T-helper 17 cell (primary cell): ENCODE measurements around the gene KRTAP1-3. TPM values are rescaled to one million over a fixed set of nuclear protein-coding genes. Genes with fewer than 3 reads are reported as not detected.
"Not testable (repeated sequence)": the region's sequence is repeated elsewhere in the genome, so short reads cannot be mapped to it uniquely, and the experiment has no call there.

ENCODE experiments used
- ATAC-seq: fragments of 150-1000 bp; cut with Tn5 transposase; 2 replicates; pipeline ENCODE4 v1.10.0; 2021; ENCODE audit warnings: mild to moderate bottlenecking, moderate library complexity
- DNase-seq, 3 donors: peaks; one replicate each; pipeline versions ENCODE4 v3.0.0 to v3.0.0-alpha.2; 2020 to 2021
- H3K9me3 ChIP-seq: one replicate; pipeline ENCODE4 v1.7.0; 2013; ENCODE audit warnings: low read length, mild to moderate bottlenecking; ENCODE audit not compliant: control insufficient read depth, poor library complexity, severe bottlenecking
- H3K27ac Mint-ChIP-seq: one replicate; pipeline ENCODE4 v1.8.0; 2022; ENCODE audit warnings: mild to moderate bottlenecking, moderate library complexity, mixed read lengths
- H3K27me3 Mint-ChIP-seq: one replicate; pipeline ENCODE4 v1.8.0; 2022; ENCODE audit warnings: mixed read lengths
- H3K36me3 Mint-ChIP-seq: one replicate; pipeline ENCODE4 v1.8.0; 2022; ENCODE audit warnings: low read depth, mixed read lengths
- H3K4me1 Mint-ChIP-seq: one replicate; pipeline ENCODE4 v1.8.0; 2022; ENCODE audit warnings: mild to moderate bottlenecking, mixed read lengths
- H3K4me3 Mint-ChIP-seq: one replicate; pipeline ENCODE4 v1.8.0; 2022; ENCODE audit warnings: mild to moderate bottlenecking, moderate library complexity, mixed read lengths
- total RNA-seq, 4 donors: library from RNA in 2 of 4; stranded (reverse) in 2 of 4; gene quantifications; one replicate each; pipeline ENCODE4 v1.2.3 and lab custom pipeline; 2022 to 2026

Gene KRTAP1-3
- total RNA-seq, 2 donors from 2014 or later = not detected

DNA sequence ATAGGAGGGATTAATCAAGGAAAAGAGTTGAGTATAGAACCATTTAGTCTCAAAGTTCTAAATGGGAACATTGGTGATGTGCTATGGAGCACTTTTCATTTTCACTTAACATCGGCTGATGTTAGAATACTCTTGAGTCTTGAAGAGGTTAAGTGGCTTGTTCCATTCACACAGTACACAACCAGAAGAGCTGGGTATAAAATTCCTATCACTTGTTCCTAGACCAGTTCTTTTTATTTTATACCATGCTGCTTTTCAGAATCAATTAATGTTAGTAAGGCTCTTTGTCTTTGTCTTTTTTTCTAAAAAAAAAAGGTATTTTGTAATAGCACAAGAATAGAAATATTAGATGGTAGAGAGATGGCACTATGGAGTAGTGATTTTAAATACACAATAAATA is 8.3 kb upstream of the KRTAP1-3 start:
- Mint-ChIP-seq H3K4me3 (no peak overlapping the region), H3K4me1 (no peaks in the 10 kb centered on the region), H3K27ac (no peak overlapping the region), H3K27me3 (peaks cover 32% of the 10 kb centered on the region), H3K36me3 (peaks cover 2% of the 10 kb centered on the region)
- DNase-seq (no peak), ATAC-seq (no peak)
- no peaks in the 10 kb centered on the region for H3K9me3 ChIP-seq

GRCh38 chr17:41040783-41041571 is 6.3 kb upstream of the KRTAP1-3 start, which contains the start of gene KRTAP1-1:
Gene KRTAP1-1, minus strand, starts transcription at chr17:41041450. Its CDS starts 53 bp downstream, at chr17:41041397.
- H3K4me3 Mint-ChIP-seq, H3K36me3 Mint-ChIP-seq, H3K4me1 Mint-ChIP-seq, DNase-seq, ATAC-seq, H3K9me3 ChIP-seq, H3K27ac Mint-ChIP-seq: not testable (repeated sequence)
- H3K27me3 Mint-ChIP-seq = peaks cover 27% of the 10 kb centered on the region

DNA sequence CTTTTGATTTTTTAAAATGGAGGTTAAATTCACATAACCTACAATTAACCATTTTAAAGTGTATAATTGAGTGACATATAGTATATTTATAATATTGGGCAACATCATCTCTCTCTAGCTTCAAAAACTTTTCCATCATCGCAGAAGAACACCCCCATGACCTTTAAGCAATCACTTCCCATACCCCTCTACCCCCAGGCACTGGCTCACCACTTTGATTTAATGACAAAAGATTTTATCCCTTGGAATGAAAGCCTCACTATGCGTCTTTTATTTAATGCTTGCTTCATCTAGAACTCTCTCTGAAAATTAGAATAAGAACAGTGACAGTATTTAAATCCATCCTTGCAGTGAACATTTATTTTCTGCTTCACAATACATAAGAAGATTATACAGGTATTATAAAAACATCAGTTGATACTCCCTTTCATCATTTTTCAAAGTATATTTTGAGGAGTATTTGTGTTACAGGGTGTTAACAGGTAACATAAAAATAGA is 3.2 kb upstream of the KRTAP1-3 start:
- Mint-ChIP-seq H3K27me3 (peaks cover 41% of the 10 kb centered on the region), H3K4me3 (no peak overlapping the region), H3K36me3 (peaks cover 2% of the 10 kb centered on the region), H3K27ac (no peak overlapping the region), H3K4me1 (no peaks in the 10 kb centered on the region)
- no peak for ATAC-seq
- no peaks in the 10 kb centered on the region for H3K9me3 ChIP-seq
- DNase-seq = no peak

DNA sequence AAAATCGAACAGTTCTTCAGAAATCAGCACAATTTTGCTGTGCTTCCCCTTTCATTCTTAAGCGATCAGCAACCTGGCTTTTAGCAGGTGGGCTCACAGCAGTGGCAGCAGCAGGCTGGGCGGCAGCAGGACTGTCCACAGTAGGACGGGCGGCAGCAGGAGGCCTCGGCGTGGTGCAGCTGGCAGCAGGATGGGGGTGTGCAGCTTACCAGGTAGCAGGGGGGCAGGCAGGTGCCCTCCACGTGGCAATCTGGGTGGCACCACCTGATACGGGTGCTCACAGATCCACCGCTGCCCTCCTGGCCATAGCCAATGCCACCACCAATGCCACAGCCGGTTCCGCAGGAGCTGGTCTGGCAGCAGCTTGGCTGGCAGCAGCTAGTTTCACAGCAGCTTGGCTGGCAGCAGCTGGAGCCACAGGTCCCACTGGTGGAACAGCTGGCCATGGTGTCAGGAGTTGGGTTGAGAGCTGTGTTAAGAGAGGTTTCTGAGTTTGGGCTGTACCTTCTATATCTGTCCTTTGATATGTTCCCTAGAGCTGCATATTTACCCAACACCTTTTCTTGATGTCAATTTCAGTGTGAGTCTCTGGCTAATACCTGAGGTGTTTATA is 4.9 kb downstream of the KRTAP1-3 start, which contains the start of gene KRTAP1-4:
Gene KRTAP1-4 (minus strand): TSS at position 563 of the 613 bp plus-strand sequence. CDS start 117 bp downstream, at position 446.
- H3K36me3 Mint-ChIP-seq = peaks cover 4% of the 10 kb centered on the region
- peaks cover 67% of the 10 kb centered on the region for H3K27me3 Mint-ChIP-seq
- H3K27ac Mint-ChIP-seq = no peak within 1 kb of the TSS
- no peak within 1 kb of the TSS for H3K4me3 Mint-ChIP-seq
- no peaks in the 10 kb centered on the region for H3K9me3 ChIP-seq
- DNase-seq = no peak
- ATAC-seq = no peak
- peaks cover 3% of the 10 kb centered on the region for H3K4me1 Mint-ChIP-seq

GRCh38 chr17:41026715-41027471 is 7.8 kb downstream of the KRTAP1-3 start, which contains the start of gene KRTAP1-5:
Gene KRTAP1-5, minus strand, starts transcription at chr17:41027208. Its CDS starts 53 bp downstream, at chr17:41027155.
- peaks cover 3% of the 10 kb centered on the region for H3K4me1 Mint-ChIP-seq
- H3K36me3 Mint-ChIP-seq = peaks cover 4% of the 10 kb centered on the region
- ATAC-seq (no peak), DNase-seq (no peak)
- H3K9me3 ChIP-seq = no peaks in the 10 kb centered on the region
- H3K27me3 Mint-ChIP-seq = peaks cover 76% of the 10 kb centered on the region
- no peak within 1 kb of the TSS for H3K4me3 Mint-ChIP-seq
- no peak within 1 kb of the TSS for H3K27ac Mint-ChIP-seq

- peaks cover 3% of the 10 kb centered on the region for H3K4me1 Mint-ChIP-seq
Observed at GRCh38 chr17:41024697-41025096, 10.0 kb downstream of the KRTAP1-3 start.

DNA sequence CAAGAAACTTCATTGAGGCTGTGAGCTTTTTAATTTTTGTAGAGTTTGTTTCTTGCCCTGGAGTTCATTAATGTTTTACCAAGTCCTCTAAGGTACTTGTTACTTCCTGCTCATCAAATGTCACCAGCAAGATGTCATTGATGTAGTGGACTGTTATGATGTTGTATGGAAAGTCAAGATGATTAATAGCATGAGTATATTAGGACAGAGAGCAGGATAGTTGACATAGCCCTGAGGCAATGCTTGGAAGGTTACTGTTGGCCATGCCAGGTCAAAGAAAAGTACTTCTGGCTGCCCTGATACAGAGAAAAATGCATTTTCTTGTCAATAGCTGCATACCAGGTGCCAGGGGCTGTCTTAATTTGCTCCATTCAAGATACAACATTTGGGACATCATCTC is 14.3 kb downstream of the KRTAP1-3 start:
- Mint-ChIP-seq H3K27ac (no peak overlapping the region), H3K4me1 (peaks cover 2% of the 10 kb centered on the region), H3K27me3 (peaks cover 50% of the 10 kb centered on the region), H3K4me3 (no peak overlapping the region), H3K36me3 (peaks cover 2% of the 10 kb centered on the region)
- DNase-seq (no peak), ATAC-seq (no peak)
- H3K9me3 ChIP-seq = no peaks in the 10 kb centered on the region

More at GRCh38 chr17:41024697-41025096, 10.0 kb downstream of the KRTAP1-3 start:
- Mint-ChIP-seq H3K27ac (no peak overlapping the region), H3K27me3 (peaks cover 62% of the 10 kb centered on the region), H3K4me3 (no peak overlapping the region), H3K36me3 (peaks cover 4% of the 10 kb centered on the region)
- no peak for DNase-seq
- H3K9me3 ChIP-seq = no peaks in the 10 kb centered on the region
- no peak for ATAC-seq

DNA sequence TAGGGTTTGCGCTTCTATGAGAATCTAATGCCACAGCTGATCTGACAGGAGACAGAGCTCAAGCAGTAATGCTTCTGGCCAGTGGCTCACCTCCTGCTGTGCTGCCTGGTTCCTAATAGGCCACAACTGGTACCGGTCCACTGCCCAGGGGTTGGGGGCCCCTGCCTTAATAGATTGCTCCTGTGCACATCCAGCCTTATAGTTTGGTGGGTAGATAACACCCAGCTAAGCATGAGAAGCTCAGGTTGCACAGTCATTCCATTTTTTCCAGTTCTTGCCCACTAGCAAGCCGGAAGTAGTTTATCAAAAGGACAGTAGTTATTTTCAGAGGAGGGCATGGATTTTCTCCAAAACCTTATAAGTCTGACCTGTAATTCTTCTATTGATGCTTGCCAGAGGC is 15.3 kb downstream of the KRTAP1-3 start:
- no peaks in the 10 kb centered on the region for H3K9me3 ChIP-seq
- H3K36me3 Mint-ChIP-seq = no peaks in the 10 kb centered on the region
- peaks cover 49% of the 10 kb centered on the region for H3K27me3 Mint-ChIP-seq
- H3K4me1 Mint-ChIP-seq = no peaks in the 10 kb centered on the region
- H3K4me3 Mint-ChIP-seq = no peak overlapping the region
- no peak overlapping the region for H3K27ac Mint-ChIP-seq
- DNase-seq (no peak), ATAC-seq (no peak)

GRCh38 chr17:41018541-41018940 is 16.1 kb downstream of the KRTAP1-3 start:
- H3K27me3 Mint-ChIP-seq = peaks cover 43% of the 10 kb centered on the region
- DNase-seq (no peak), ATAC-seq (no peak)
- no peaks in the 10 kb centered on the region for H3K4me1 Mint-ChIP-seq
- H3K9me3 ChIP-seq = no peaks in the 10 kb centered on the region
- no peak overlapping the region for H3K27ac Mint-ChIP-seq
- H3K36me3 Mint-ChIP-seq = no peaks in the 10 kb centered on the region
- H3K4me3 Mint-ChIP-seq = no peak overlapping the region

DNA sequence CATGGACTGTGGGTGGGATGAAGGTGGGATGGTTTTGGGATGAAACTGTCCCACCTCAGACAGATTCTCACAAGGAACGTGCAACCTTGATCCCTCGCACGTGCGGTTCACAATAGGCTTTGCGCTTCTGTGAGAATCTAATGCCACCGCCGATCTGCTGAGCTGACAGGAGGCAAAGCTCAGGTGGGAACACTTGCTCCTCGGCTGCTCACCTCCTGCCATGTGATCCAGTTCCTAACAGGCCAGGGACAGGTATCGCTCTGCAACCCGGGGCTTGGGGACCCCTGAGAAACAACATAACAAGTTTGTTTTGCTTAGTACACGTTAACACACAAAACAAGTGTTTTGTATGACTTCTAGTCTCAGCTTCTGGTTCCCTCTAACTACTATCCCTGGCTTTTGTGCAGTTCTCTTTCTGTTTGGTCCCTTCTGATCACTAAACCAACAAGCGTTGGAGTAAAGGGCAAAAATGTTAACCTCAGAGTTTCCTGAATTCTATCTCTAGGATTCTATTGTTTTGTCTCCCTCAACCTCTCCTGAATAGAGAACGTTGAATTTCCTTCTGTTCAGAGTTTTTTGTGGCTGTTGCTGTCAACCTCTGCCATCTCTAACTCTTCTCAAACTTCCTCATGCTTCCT is 18.0 kb downstream of the KRTAP1-3 start:
- DNase-seq = no peak
- Mint-ChIP-seq H3K4me1 (no peaks in the 10 kb centered on the region), H3K27me3 (peaks cover 28% of the 10 kb centered on the region), H3K27ac (no peak overlapping the region), H3K36me3 (no peaks in the 10 kb centered on the region), H3K4me3 (no peak overlapping the region)
- no peaks in the 10 kb centered on the region for H3K9me3 ChIP-seq
- no peak for ATAC-seq

- Mint-ChIP-seq H3K36me3 (no peaks in the 10 kb centered on the region), H3K27ac (no peak overlapping the region), H3K4me3 (no peak overlapping the region), H3K27me3 (peaks cover 28% of the 10 kb centered on the region), H3K4me1 (no peaks in the 10 kb centered on the region)
- no peak for ATAC-seq
- H3K9me3 ChIP-seq = no peaks in the 10 kb centered on the region
- DNase-seq = no peak
Observed at GRCh38 chr17:41015454-41015853, 19.2 kb downstream of the KRTAP1-3 start.

GRCh38 chr17:41013606-41014005 is 21.1 kb downstream of the KRTAP1-3 start:
- ATAC-seq (no peak), DNase-seq (no peak)
- Mint-ChIP-seq H3K36me3 (no peaks in the 10 kb centered on the region), H3K27me3 (peaks cover 32% of the 10 kb centered on the region), H3K4me3 (no peak overlapping the region), H3K27ac (no peak overlapping the region), H3K4me1 (no peaks in the 10 kb centered on the region)
- no peaks in the 10 kb centered on the region for H3K9me3 ChIP-seq
